NCI-H187 treated with DMSO at 0.1 percent for 48 hours (cell line): ENCODE measurements around the gene RHBDD3.

ENCODE experiments used
- DNase-seq: peaks from one replicate; lab custom pipeline; 2025; lab: John Stamatoyannopoulos, UW

Gene RHBDD3

GRCh38 chr22:29306175-29306834, 38.5 kb upstream of the RHBDD3 start, which contains the start of gene GAS2L1:
Gene GAS2L1 (plus strand): TSS chr22:29306650. CDS start chr22:29308106, 1,456 bp downstream.
- no peak for DNase-seq

DNA sequence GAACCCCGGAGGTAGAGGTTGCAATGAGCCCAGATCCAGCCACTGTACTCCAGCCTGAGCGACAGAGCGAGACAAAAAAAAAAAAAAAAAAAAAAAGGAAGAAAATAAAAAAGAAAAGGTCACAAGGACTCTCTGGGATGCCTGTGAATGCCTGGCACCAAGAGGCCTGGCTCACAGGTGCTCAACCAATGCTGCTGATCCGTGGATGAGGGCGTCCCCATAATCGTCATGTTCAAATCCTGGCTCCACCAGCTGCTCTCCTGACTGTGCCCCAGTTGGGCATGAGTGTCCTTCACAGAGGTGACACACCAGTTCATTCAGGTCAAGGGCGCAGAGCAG, 38.0 kb upstream of the RHBDD3 start:
- DNase-seq, result no peak

- no peak for DNase-seq
These were observed 35.1 kb upstream of the RHBDD3 start for GRCh38 chr22:29302681-29303465.

DNA sequence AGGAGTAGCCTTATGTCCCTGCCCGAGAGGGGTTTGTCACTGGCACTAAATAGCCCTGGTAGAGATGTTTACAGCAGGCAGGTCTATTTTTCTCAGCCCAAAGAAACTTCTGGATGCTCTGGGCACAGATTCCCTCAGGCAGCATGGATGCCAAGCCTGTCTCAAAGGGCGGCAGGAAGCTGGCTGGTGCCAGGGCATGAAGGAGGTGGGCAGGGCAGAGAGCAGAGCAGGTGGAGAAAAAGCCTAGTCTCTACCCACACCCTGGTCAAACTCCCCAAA, 34.6 kb upstream of the RHBDD3 start:
- no peak for DNase-seq

DNA sequence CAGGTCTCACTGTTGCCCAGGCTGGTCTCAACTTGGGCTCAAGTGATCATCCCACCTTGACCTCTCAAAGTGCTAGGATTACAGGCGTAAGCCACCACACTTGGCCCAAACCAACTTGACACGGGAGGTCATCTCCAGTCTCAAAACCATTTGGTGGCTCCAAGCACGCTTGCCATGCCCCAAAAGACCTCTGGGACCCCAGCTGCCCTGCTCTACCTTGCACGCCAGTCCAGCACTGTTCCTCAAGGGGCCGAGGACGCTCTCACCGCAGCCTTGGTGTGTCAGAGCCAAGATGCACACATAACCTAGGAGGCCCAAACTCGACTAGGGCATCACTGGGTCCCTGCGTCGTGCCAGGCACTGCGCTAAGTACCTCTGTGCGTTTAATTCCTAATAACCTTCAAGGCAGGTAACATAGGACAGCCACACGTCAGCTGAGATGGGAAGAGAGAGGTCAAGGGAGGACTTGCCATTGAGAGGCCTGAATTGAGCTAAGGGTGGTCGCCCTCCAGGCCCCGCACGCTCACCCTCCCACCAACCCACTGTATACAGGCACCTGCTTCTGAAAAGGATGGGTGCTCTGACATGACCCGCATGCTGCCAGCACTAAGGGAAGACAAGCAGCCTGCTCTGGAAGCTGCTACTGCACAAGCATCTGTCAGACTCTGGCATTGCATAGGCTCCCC, 34.1 kb upstream of the RHBDD3 start:
- no peak for DNase-seq

GRCh38 chr22:29300807-29301601, 33.2 kb upstream of the RHBDD3 start:
- DNase-seq, result no peak

DNA sequence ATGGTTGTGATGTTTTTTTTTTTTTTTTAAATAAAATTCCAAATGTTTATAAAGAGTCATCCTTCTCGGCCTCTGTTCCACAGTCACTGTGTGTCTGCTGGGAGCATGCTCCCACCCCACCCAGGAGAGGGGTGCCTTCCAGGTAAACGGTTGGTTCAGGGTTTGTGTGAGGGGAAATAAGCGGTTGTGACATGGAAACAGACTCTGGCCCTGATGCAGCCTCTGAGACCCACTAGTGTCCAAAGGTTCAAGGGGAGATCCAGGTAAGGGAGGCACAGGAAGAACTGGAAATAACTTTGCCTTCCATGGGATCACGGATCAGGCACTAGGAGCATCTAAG, 32.7 kb upstream of the RHBDD3 start:
- DNase-seq, result no peak

- no peak for DNase-seq
These were observed 31.5 kb upstream of the RHBDD3 start for GRCh38 chr22:29299136-29299900.

DNA sequence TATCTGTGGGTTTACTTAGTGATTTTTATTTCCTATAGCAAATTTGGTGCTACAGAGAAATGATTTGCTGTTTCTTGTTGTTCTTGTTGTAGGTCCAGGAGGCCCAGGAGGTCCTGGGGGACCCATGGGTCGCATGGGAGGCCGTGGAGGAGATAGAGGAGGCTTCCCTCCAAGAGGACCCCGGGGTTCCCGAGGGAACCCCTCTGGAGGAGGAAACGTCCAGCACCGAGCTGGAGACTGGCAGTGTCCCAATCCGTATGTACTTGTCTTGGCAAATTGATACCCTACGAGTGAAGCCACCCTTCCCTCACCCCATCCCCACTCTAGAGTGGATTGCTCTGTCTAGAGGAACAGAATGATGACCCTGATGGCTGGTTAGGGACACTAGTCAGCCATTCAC, 30.9 kb upstream of the RHBDD3 start:
- no peak for DNase-seq

DNA sequence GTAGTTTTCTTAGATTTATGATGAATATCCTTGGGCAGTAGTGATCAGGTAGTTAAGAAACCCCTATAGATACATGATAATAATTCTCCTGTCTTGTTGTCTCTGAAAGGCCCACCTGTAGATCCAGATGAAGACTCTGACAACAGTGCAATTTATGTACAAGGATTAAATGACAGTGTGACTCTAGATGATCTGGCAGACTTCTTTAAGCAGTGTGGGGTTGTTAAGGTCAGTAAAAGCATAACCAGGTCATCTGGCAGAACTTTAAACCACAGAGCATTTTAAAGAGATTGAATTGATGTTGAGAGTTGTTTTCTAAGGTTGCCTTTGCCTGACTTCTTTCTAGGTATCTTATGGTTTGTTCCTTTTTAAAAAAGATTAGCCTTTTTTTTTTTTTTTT, 24.6 kb upstream of the RHBDD3 start:
- no peak for DNase-seq

DNA sequence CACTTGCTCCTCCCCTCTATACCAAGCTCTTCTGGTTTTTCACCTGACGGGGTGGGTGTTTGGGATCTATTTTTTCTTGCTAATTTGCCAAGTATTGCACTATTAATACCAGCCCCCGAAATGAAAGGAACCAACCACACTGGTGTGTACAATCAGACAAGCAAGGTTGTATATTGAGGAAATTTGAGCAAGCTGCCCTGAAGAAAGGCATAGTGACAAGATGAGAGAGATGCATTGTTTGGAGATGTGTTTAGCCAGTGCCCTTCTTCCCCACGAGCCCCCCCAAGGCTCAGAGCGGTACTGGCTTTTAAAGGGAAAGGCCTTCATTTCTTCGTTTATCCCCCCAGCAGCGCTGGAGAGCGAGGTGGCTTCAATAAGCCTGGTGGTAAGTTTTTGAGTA, 23.4 kb upstream of the RHBDD3 start:
- no peak for DNase-seq

GRCh38 chr22:29290061-29290460, 22.3 kb upstream of the RHBDD3 start:
- no peak for DNase-seq

GRCh38 chr22:29288837-29289236, 21.1 kb upstream of the RHBDD3 start:
- no peak for DNase-seq

GRCh38 chr22:29284196-29284595, 16.4 kb upstream of the RHBDD3 start:
- no peak for DNase-seq

- DNase-seq, result no peak
These were observed 10.1 kb upstream of the RHBDD3 start for GRCh38 chr22:29277927-29278326.

- DNase-seq, result no peak
These were observed 8.2 kb upstream of the RHBDD3 start for GRCh38 chr22:29275819-29276565.

GRCh38 chr22:29275167-29275566, 7.4 kb upstream of the RHBDD3 start:
- no peak for DNase-seq

DNA sequence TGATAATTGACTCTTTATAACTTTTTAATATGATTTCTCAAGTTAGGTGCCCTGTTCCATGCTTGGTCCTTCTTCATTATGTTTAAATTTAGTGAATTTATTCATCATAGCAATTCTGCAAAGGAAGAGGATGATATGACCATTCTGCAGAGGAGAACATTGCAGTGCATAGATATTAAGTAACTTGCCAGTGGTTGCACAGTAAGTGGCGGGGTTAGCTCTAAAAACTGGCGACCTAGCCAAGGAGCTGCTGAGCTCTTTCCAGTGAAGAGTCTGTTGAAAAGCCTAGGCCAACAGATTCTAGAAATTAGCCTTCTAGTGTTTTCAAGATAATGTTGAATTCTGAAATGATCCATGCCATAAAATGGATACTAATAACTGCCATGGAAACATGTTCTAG, 4.8 kb upstream of the RHBDD3 start:
- no peak for DNase-seq

- DNase-seq, result no peak
These were observed 2.9 kb upstream of the RHBDD3 start for GRCh38 chr22:29270475-29271271.

- no peak for DNase-seq
These were observed 2.1 kb upstream of the RHBDD3 start for GRCh38 chr22:29269731-29270474.
